Lower lobe of right lung (tissue), 2 donors: Measurements from ENCODE around the gene RND3. TPM values are rescaled to one million over a fixed set of nuclear protein-coding genes. Genes with fewer than 3 reads are reported as not detected.
A peak's percentile ranks its signal among the peaks of the same experiment; 100 is the strongest.

Source experiments
- ATAC-seq, 2 donors: fragments of 200-7000 bp; cut with Tn5 transposase; one replicate each; pipeline ENCODE4 v1.9.1; 2020 to 2022; ENCODE audit warnings: mild to moderate bottlenecking in 2 of 2, moderate library complexity in 2 of 2
- DNase-seq: peaks from one replicate; pipeline ENCODE4 v3.0.0-alpha.2; 2020
- H3K27ac ChIP-seq: fragments of 200-600 bp; one replicate; pipeline ENCODE4 v1.8.0; 2022
- H3K27me3 ChIP-seq: fragments of 200-600 bp; one replicate; pipeline ENCODE4 v1.8.0; 2022; ENCODE audit warnings: low read depth
- H3K36me3 ChIP-seq: fragments of 200-600 bp; one replicate; pipeline ENCODE4 v1.8.0; 2022; ENCODE audit warnings: mild to moderate bottlenecking
- H3K4me1 ChIP-seq: fragments of 200-600 bp; one replicate; pipeline ENCODE4 v1.8.0; 2022
- H3K4me3 ChIP-seq: fragments of 200-600 bp; one replicate; pipeline ENCODE4 v1.8.0; 2022; ENCODE audit warnings: mild to moderate bottlenecking
- H3K9me3 ChIP-seq: fragments of 200-600 bp; one replicate; pipeline ENCODE4 v1.8.0; 2022
- CTCF ChIP-seq: fragments of 200-600 bp; IDR thresholded peaks from one replicate; pipeline ENCODE4 v1.8.0; 2022; ENCODE audit warnings: antibody characterized with exemption, mild to moderate bottlenecking
- intact Hi-C: fragments of 100-400 bp; cut with DNase I; formaldehyde crosslinking; loops from one replicate; pipeline ENCODE4 v1.11.0; 2022
- total RNA-seq: library from RNA; stranded (reverse); fragmentation: NEBNext Ultra II Directional; extraction: Animal tissue kit (Norgen Biotek cat#: 25700); gene quantifications from one replicate; pipeline ENCODE4 v1.2.1, GENCODE V29; 2021
- donor health status: DM: no; HTN: yes; CAD: no; lungs with severe emphysema.

RND3 gene
- total RNA-seq, 1 donor from 2014 or later: 20.8 TPM

GRCh38 chr2:150485114-150485870 is 2.2 kb downstream of the RND3 start:
- no peaks in the 10 kb centered on the region for H3K9me3 ChIP-seq
- H3K27me3 ChIP-seq: peaks cover 18% of the 10 kb centered on the region
- TF ChIP-seq CTCF: peak; percentile 27
- peak overlapping the region; percentile 71 for H3K4me3 ChIP-seq
- intact Hi-C loops: loop anchor here (10.0 kb wide), 1 partner anchor 890 kb away; no protein-coding TSS in a partner anchor
- peaks cover 36% of the 10 kb centered on the region for H3K4me1 ChIP-seq
- no peaks in the 10 kb centered on the region for H3K36me3 ChIP-seq
- ATAC-seq: peak; percentile 74 to 82
- peak; percentile 83 for DNase-seq
- peak overlapping the region; percentile 90 for H3K27ac ChIP-seq

GRCh38 chr2:150484461-150485021 is 2.9 kb downstream of the RND3 start:
- no peak for TF ChIP-seq CTCF
- DNase-seq (no peak), ATAC-seq (no peak)
- H3K4me1 ChIP-seq: peaks cover 36% of the 10 kb centered on the region
- H3K27ac ChIP-seq: peak overlapping the region; percentile 90
- H3K9me3 ChIP-seq: no peaks in the 10 kb centered on the region
- H3K4me3 ChIP-seq: peak overlapping the region; percentile 71
- H3K27me3 ChIP-seq: peaks cover 18% of the 10 kb centered on the region
- H3K36me3 ChIP-seq: no peaks in the 10 kb centered on the region
- intact Hi-C loops: loop anchor here (10.0 kb wide), 1 partner anchor 890 kb away; no protein-coding TSS in a partner anchor

GRCh38 chr2:150484006-150484405 is 3.5 kb downstream of the RND3 start:
- DNase-seq (no peak), ATAC-seq (no peak)
- H3K27ac ChIP-seq: peak overlapping the region; percentile 90
- H3K27me3 ChIP-seq: peaks cover 18% of the 10 kb centered on the region
- peak overlapping the region; percentile 71 for H3K4me3 ChIP-seq
- peaks cover 39% of the 10 kb centered on the region for H3K4me1 ChIP-seq
- intact Hi-C loops: loop anchor here (10.0 kb wide), 1 partner anchor 889 kb away; no protein-coding TSS in a partner anchor
- H3K36me3 ChIP-seq: no peaks in the 10 kb centered on the region
- no peaks in the 10 kb centered on the region for H3K9me3 ChIP-seq
- no peak for TF ChIP-seq CTCF

GRCh38 chr2:150483532-150483931 is 3.9 kb downstream of the RND3 start:
- H3K4me1 ChIP-seq: peaks cover 44% of the 10 kb centered on the region
- H3K27ac ChIP-seq: no peak overlapping the region
- TF ChIP-seq CTCF: no peak
- H3K27me3 ChIP-seq: peaks cover 18% of the 10 kb centered on the region
- no peak overlapping the region for H3K4me3 ChIP-seq
- no peaks in the 10 kb centered on the region for H3K9me3 ChIP-seq
- ATAC-seq (no peak), DNase-seq (no peak)
- H3K36me3 ChIP-seq: no peaks in the 10 kb centered on the region
- intact Hi-C loops: loop anchor here (10.0 kb wide), 1 partner anchor 889 kb away; no protein-coding TSS in a partner anchor

- Histone ChIP-seq H3K36me3 (no peaks in the 10 kb centered on the region), H3K4me3 (no peak overlapping the region), H3K9me3 (no peaks in the 10 kb centered on the region), H3K27ac (no peak overlapping the region), H3K27me3 (peaks cover 18% of the 10 kb centered on the region), H3K4me1 (peaks cover 51% of the 10 kb centered on the region)
- TF ChIP-seq CTCF: no peak
- no peak for ATAC-seq
- no peak for DNase-seq
- intact Hi-C loops: loop anchor here (10.0 kb wide), 1 partner anchor 888 kb away; no protein-coding TSS in a partner anchor
Observed at GRCh38 chr2:150482667-150483400, 4.6 kb downstream of the RND3 start.
